Measurements from ENCODE around the gene IL17RA.
"Not testable (repeated sequence)": the region's sequence is repeated elsewhere in the genome, so short reads cannot be mapped to it uniquely, and the experiment has no call there.

Gene IL17RA

DNA sequence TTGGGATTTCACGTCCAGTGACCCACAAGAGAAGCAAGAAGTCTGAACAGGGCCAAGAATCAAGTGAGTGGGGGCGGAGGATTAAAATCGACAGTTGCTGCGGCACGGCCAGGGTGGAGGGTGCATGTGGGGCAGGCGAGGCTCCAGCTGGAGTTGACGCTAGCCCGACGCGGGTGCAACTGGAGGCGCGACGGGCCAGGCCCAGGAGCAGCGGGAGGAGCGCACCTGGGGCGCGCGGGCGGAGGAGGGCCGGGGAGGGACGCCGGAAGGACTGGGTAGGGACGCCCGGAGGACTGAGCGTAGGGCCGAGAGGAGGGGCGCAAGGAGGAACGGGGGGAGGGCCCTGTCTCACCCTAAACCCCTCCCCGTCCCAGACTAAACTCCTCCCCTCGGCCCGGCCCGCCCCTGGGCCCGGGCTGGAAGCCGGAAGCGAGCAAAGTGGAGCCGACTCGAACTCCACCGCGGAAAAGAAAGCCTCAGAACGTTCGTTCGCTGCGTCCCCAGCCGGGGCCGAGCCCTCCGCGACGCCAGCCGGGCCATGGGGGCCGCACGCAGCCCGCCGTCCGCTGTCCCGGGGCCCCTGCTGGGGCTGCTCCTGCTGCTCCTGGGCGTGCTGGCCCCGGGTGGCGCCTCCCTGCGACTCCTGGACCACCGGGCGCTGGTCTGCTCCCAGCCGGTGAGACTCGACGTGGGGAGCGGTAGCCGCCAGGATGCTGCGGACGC lies at the start of gene IL17RA:
Gene IL17RA (plus strand): TSS at position 447 of the 723 bp plus-strand sequence. CDS start 92 bp downstream, at position 539.
- DNase-seq: peak; percentile 91 to 94

DNA sequence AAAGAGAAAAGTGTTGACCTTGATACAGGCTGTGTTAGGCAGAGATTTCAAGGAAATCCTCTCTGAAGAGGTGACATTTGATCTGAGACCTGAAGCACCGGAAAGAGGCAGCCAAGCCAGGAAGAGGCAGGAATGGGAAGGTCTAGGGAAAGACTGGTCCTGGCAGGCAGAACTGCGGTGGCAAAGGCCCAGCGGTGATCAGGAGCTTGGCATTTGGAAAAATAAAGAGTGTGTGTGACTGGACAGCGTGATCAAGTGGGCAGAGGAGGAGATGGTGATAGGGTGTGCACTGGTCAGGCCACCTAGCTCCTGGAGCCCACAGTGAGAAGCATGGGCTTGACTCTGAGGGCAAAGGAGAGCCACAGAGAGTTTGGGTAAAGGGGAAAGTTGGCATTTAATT lies 49.6 kb upstream of the IL17RA start:
- DNase-seq: no peak

DNA sequence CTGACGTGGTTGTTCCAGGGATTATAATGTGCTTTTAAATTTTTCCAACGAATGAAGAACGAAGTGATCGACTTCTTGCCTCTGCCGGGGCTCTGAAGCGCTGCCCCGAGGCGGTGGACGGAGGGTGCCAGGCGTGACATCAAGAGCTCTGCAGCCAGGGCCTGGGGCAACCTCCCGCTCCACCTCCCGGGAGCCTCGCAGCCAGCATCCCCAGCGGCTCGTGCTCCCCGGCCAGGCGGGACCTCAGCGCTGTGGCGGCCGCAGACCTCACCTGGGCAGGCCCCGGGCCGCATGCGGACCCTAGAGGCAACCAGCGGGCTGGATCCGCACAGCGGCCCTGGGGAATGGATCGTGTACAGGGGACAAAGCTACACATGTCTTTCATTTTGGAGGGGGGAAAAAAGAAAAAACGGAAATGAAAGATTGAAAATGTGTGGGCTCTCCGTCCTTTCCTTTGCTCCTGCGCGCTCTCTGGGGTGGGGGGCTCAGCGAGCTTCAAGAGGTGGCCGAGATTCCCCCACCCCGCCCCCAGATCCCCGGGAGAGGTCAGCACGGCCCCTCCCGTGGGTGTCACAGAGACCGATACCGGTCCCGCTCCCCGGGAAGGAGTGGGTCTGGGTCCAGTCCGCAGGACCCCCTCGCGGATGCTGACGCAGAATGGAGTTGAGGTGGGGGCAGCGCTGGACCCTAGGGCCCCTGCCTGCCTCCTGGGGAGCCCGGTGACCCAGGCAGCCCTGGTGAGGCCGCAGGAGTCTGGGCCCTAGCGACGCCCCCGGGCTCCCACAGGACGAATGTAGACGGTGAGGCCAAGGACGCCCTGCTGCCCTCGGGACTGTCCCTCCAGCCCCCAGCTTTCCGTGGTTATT lies 48.6 kb upstream of the IL17RA start:
- DNase-seq: not testable (repeated sequence)

DNA sequence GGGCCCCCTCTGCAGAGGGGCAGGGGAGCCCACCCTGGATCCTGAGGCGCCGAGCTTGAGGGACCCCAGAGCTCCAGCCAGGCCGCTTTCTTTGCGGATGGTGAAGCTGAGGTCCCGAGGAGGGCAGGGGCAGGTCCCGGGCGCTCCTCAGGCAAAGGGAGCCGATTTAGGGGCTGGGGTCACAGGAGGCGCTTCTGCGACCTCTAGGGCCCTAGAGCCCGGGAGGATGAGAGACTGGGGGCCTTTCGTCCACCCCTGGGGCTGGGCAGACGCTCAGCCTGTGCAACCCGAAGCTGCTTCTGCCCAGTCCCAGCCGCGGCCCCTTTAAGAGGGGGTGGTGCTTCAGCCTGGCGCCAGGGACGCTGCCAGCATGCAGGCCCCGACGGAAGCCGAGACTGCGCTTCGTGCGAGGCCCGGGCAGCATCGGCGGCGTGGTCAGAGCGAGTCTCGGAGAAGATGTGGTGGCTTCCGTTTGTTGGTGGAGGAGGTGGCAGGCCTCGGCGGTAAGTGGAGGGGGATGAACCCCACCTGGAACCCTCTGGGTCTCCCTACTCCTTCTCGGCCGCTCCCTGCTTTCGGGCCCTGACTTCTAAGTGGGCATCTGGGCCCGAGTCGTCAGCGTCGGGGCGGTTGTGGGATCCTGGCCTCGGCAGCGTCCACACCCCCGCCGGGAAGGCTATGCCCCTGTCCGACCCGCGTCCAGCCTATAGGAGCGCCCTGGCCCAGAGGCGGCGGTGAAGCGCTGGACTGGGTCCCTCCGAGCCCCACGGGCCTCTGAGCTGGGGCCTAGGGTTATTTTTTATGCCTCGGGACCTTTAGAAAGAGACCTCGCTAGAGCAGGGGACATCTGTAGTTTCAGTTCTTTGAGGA lies 47.7 kb upstream of the IL17RA start:
- not testable (repeated sequence) for DNase-seq

- DNase-seq: no peak
Measured at GRCh38 chr22:17043521-17043920, 41.3 kb upstream of the IL17RA start.

- DNase-seq: no peak
Measured at GRCh38 chr22:17046566-17047348, 38.0 kb upstream of the IL17RA start.

- no peak for DNase-seq
Measured at GRCh38 chr22:17047656-17048055, 37.1 kb upstream of the IL17RA start.

DNA sequence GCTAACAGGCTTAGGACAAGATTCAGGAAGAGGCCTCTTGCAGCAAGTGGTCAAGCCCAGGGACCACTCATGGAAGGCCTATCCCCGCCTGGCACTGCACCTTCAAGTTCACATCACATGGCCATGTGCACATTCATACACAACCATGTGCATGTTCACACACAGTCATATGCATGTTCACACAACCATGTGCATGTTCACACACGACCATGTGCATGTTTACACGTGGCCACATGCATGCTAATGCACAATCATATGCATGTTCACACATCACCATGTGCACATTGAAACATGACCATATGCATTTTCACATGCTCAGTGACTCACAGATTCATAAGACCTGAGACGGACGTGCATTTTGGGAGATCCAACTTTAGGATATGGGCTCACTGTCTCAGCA lies 28.7 kb upstream of the IL17RA start:
- no peak for DNase-seq

GRCh38 chr22:17056807-17057206 lies 28.0 kb upstream of the IL17RA start:
- no peak for DNase-seq

DNA sequence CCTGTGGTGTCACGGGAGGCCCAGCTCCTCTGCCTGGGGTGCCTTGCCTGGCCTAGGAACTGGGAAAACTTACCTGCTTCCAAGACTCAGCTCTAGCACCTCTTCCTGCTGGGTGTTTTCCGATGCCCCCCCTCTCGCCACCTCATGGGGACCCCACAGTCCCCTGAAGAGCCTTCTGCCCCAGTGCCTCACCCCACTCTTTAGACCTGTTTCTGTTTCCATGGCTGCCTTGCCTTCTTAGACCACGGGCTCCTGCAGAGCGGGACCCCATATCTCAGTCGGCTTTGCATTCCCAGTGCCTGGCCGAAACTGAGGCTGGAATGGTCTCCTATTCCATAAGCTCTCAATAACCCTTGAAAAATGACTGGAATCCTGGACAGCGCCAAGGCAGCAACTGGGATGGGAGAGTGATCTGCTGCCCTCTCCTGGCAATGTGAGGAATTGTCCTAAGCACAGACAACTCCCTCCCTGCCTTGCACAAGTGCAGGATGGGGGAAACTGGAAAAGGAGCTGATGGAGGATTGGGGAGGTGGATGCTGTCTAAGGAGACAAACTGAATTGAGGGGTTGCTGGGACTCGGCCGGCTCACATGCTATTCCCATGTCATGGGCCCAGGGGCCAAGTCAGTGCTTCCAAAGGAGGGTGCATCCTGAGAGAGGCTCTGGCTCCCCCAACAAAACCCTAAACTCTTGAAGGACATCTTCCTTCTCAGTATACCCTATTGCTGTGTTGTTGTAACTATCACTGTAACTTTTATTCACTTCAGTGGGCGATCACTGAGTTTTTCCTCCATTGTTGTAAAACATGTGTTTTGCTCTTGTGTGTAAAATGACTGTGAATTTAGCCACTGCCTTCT lies 26.6 kb upstream of the IL17RA start:
- peak; percentile 55 to 63 for DNase-seq

DNA sequence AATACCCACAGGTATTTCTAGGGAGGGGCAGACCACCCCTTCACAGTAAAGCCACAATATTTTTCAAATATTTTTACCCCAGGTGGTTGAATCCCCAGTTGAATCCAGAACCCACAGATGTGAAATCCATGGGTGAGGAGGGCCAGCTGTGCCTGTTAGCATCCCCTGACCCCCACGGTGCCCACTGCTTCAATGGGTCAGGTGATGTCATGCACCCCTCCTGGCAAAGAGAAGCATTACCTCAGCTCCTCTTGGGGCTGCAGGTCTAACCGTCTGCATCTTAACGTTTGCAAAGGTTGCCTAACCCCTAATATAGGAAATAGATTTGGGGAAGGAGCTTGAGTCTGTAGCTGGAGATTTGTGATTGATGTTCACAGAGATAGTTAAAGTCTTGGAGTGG lies 24.7 kb upstream of the IL17RA start:
- DNase-seq: no peak

DNA sequence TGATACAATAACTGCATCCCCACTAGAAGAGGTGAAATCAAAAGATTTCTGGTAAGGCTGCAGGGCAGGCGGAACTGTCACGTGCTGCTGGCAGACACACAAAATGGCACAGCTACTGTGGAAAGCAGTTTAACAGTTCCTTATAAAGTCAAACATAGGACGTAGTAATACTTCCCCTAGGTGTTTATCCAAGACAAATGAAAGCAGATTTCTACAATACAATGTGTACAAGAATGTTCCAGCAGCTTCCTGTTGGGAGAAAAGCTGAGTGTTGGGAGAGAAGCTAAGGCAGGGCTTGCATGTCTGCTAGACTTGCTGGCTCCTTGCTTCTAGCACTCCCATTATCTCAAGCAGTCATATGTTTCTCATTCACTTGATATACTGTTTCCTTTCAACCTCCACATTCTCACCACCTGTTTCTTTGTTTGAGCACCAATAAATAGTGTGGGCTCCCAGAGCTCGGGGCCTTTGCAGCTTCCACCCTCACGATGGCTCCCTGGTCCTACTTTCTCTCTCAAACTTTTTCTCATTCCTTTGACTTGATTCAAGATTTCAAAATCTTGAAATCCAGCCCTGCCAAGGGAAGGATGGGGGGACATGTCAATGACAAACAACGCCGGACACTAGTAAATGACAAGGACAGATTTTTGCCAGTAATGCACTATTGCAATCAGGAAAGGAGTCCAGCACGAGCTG lies 21.2 kb upstream of the IL17RA start:
- DNase-seq: no peak

- DNase-seq: no peak
Measured at GRCh38 chr22:17064498-17065100, 20.2 kb upstream of the IL17RA start.

- no peak for DNase-seq
Measured at GRCh38 chr22:17065433-17065832, 19.4 kb upstream of the IL17RA start.

DNA sequence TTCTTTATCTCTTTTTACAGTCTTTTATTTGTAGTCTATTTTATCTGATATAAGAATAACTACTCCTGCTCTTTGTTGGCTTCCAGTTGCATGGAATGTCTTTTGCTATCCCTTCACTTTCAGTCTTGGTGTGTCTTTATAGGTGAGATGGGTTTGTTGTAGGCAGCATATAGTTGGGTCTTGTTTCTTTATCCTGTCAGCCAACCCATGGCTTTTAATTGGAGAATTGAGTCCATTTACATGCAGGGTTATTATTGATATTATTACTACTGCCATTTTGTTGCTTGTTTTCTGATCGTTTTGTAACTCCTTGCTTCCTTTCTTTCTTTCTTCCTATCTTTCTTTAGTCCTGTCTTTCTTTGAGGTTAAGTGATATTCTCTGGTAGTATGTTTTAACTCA lies 11.9 kb upstream of the IL17RA start:
- DNase-seq: no peak

- DNase-seq: no peak
Measured at GRCh38 chr22:17074648-17075002, 10.2 kb upstream of the IL17RA start.

DNA sequence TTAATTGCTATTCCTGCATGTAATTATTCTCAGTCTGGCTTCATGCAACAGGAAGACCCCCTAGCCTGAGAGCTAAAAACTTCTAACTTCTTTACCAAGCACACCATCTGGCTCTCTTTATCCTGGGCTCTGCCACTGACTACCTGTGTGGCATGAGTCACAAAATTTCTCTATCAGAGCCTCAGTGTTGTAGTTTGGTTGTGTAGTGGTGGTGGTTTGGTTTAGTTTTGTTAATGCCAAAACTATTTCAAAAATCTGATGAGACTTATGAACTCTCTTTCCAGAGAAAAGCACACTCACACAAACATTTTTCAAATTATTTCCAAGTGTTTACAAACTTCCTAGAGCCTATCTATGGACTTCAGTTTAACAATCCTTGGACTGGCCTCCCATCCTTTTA lies 7.5 kb upstream of the IL17RA start:
- DNase-seq: no peak

GRCh38 chr22:17079572-17079971 lies 5.2 kb upstream of the IL17RA start:
- no peak for DNase-seq

- DNase-seq: no peak
Measured at GRCh38 chr22:17083255-17083654, 1.5 kb upstream of the IL17RA start.

DNA sequence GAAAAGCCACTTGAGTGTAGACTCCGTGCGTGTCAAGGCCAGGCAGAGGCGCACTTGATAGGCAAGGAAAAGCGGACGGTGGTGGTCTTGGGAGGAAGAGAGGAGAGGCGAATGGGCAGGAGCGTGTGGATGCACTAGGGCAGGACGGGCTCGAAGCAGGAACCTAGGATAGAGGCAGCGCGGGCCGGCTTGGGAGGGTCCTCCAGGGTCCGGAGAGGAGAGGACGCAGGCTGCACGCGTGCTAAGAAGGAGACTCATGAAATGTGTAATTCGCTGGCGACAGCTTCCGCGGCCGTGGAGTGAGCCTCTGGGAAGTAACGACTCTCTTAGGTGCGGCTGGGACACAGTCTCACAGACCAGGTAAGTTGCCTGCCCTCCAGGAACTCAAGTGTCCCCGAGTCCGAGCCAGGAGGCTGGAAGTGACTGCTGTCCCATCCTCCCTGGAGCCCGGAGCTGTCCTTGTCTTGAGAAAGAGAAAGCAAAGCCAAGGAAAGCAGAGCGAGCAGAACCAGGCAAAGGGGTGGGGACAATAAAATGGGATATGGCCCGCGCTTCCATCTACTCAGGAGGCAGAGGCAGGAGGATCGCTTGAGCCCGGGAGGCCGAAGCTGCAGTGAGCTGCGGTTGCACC lies 874 bp upstream of the IL17RA start:
- DNase-seq: no peak

Data from Kasumi-1 (cell line).